H1 (cell line): Measurements from ENCODE around the gene ZFAND3. TPM values are rescaled to one million over a fixed set of nuclear protein-coding genes. Genes with fewer than 3 reads are reported as not detected.

Experiments
- ATF3 ChIP-seq: IDR thresholded peaks from 2 replicates; pipeline ENCODE4 v1.6.1; 2011; ENCODE audit warnings: low read depth, mild to moderate bottlenecking, low read length; ENCODE audit not compliant: insufficient read depth
- HDAC6 ChIP-seq: IDR thresholded peaks from one replicate; pipeline ENCODE4 v1.7.1; 2012; ENCODE audit warnings: low read depth, mild to moderate bottlenecking, inconsistent platforms, low read length, moderate library complexity
- KDM4A ChIP-seq: IDR thresholded peaks from one replicate; pipeline ENCODE4 v1.7.1; 2012; ENCODE audit warnings: low read depth, mild to moderate bottlenecking, moderate library complexity, low read length, inconsistent platforms; ENCODE audit not compliant: severe bottlenecking
- KDM5A ChIP-seq: fragments of 200-600 bp; IDR thresholded peaks from 2 replicates; pipeline ENCODE4 v1.7.1; 2012; ENCODE audit warnings: mild to moderate bottlenecking, low read length, inconsistent platforms, mixed read lengths
- PHF8 ChIP-seq: fragments of 200-600 bp; sonication (generic); conservative IDR thresholded peaks from 2 replicates; pipeline ENCODE4 v1.7.1; 2012; ENCODE audit warnings: low read depth, mild to moderate bottlenecking, inconsistent platforms, low read length, moderate library complexity
- POU5F1 ChIP-seq: IDR thresholded peaks from 2 replicates; pipeline ENCODE4 v1.6.1; 2011; ENCODE audit warnings: low read depth, mild to moderate bottlenecking, low read length, moderate library complexity
- SIN3A ChIP-seq, 2 experiments: IDR thresholded peaks in 1 of 2; conservative IDR thresholded peaks in 1 of 2; 2 replicates each; pipeline ENCODE4 v1.6.1; 2011 to 2012; ENCODE audit warnings: low read length in 2 of 2, improper control_type of control experiment in 1 of 2, low read depth in 1 of 2, mild to moderate bottlenecking in 1 of 2
- SP1 ChIP-seq: IDR thresholded peaks from 2 replicates; pipeline ENCODE4 v1.6.1; 2011; ENCODE audit warnings: low read depth, low read length
- TAF7 ChIP-seq: optimal IDR thresholded peaks from 2 replicates; pipeline ENCODE3; 2011; ENCODE audit warnings: low read depth, mild to moderate bottlenecking, inconsistent platforms, low read length, moderate library complexity, borderline replicate concordance
- TBP ChIP-seq: IDR thresholded peaks from 2 replicates; pipeline ENCODE4 v1.6.1; 2011; ENCODE audit warnings: low read depth, low read length, improper control_type of control experiment
- YY1 ChIP-seq: IDR thresholded peaks from 2 replicates; pipeline ENCODE4 v1.6.1; 2011; ENCODE audit warnings: low read depth, mild to moderate bottlenecking, low read length
- polyA plus RNA-seq, 7 experiments: library from polyadenylated mRNA; depleted of rRNA in 3 of 7; stranded (reverse) in 5 of 7; unstranded in 2 of 7; fragments of >200 nt in 5 of 7; fragments of 200-250 nt in 2 of 7; gene quantifications; 1 replicate in 5 of 7; 2 replicates in 1 of 7; 4 replicates in 1 of 7; pipeline versions ENCODE4 v1.2.1 to v1.2.3, GENCODE V29; 2011 to 2013; ENCODE audit warnings: missing spikeins in 2 of 7, mixed read lengths in 2 of 7
- total RNA-seq: library from RNA; stranded (reverse); fragmentation: NEBNext Ultra II Directional; extraction: Animal tissue kit (Norgen Biotek cat#: 25700); gene quantifications from 2 replicates; pipeline ENCODE4 v1.2.1, GENCODE V29; 2021
- TF ChIP-seq, protein P1 (sequence below): fragments of 300-600 bp; sonication (generic); IDR thresholded peaks from 2 replicates; pipeline ENCODE4 v1.7.1; 2012; ENCODE audit warnings: low read length, moderate library complexity, mild to moderate bottlenecking, inconsistent platforms; ENCODE audit not compliant: insufficient replicate concordance

The ZFAND3 gene
- total and polyA plus RNA-seq, 2 of the 8 experiments (the other 6 are each of a cell fraction or from before 2014, with no cell fraction given) = 13.0 to 51.3 TPM

DNA sequence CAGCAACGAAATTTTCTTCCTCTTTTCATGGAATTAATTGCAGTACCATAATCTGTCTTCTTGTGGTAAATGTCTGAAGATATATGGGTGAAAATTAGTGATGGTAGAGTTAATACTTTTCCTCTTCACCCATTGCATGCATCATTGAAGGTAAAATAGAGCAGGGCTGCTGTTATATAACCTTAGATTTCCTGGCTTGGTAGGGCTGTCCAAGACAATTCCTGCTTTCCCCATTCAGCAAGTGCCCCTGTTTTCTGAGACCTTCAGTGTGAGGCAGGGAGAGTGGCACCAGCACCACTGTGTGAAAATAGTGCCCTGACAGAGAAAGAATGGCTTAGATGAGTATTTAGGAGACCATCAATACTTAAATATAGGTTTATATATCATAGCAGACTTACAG, 202.0 kb downstream of the ZFAND3 start (continued):
- TF ChIP-seq, protein P1, sequence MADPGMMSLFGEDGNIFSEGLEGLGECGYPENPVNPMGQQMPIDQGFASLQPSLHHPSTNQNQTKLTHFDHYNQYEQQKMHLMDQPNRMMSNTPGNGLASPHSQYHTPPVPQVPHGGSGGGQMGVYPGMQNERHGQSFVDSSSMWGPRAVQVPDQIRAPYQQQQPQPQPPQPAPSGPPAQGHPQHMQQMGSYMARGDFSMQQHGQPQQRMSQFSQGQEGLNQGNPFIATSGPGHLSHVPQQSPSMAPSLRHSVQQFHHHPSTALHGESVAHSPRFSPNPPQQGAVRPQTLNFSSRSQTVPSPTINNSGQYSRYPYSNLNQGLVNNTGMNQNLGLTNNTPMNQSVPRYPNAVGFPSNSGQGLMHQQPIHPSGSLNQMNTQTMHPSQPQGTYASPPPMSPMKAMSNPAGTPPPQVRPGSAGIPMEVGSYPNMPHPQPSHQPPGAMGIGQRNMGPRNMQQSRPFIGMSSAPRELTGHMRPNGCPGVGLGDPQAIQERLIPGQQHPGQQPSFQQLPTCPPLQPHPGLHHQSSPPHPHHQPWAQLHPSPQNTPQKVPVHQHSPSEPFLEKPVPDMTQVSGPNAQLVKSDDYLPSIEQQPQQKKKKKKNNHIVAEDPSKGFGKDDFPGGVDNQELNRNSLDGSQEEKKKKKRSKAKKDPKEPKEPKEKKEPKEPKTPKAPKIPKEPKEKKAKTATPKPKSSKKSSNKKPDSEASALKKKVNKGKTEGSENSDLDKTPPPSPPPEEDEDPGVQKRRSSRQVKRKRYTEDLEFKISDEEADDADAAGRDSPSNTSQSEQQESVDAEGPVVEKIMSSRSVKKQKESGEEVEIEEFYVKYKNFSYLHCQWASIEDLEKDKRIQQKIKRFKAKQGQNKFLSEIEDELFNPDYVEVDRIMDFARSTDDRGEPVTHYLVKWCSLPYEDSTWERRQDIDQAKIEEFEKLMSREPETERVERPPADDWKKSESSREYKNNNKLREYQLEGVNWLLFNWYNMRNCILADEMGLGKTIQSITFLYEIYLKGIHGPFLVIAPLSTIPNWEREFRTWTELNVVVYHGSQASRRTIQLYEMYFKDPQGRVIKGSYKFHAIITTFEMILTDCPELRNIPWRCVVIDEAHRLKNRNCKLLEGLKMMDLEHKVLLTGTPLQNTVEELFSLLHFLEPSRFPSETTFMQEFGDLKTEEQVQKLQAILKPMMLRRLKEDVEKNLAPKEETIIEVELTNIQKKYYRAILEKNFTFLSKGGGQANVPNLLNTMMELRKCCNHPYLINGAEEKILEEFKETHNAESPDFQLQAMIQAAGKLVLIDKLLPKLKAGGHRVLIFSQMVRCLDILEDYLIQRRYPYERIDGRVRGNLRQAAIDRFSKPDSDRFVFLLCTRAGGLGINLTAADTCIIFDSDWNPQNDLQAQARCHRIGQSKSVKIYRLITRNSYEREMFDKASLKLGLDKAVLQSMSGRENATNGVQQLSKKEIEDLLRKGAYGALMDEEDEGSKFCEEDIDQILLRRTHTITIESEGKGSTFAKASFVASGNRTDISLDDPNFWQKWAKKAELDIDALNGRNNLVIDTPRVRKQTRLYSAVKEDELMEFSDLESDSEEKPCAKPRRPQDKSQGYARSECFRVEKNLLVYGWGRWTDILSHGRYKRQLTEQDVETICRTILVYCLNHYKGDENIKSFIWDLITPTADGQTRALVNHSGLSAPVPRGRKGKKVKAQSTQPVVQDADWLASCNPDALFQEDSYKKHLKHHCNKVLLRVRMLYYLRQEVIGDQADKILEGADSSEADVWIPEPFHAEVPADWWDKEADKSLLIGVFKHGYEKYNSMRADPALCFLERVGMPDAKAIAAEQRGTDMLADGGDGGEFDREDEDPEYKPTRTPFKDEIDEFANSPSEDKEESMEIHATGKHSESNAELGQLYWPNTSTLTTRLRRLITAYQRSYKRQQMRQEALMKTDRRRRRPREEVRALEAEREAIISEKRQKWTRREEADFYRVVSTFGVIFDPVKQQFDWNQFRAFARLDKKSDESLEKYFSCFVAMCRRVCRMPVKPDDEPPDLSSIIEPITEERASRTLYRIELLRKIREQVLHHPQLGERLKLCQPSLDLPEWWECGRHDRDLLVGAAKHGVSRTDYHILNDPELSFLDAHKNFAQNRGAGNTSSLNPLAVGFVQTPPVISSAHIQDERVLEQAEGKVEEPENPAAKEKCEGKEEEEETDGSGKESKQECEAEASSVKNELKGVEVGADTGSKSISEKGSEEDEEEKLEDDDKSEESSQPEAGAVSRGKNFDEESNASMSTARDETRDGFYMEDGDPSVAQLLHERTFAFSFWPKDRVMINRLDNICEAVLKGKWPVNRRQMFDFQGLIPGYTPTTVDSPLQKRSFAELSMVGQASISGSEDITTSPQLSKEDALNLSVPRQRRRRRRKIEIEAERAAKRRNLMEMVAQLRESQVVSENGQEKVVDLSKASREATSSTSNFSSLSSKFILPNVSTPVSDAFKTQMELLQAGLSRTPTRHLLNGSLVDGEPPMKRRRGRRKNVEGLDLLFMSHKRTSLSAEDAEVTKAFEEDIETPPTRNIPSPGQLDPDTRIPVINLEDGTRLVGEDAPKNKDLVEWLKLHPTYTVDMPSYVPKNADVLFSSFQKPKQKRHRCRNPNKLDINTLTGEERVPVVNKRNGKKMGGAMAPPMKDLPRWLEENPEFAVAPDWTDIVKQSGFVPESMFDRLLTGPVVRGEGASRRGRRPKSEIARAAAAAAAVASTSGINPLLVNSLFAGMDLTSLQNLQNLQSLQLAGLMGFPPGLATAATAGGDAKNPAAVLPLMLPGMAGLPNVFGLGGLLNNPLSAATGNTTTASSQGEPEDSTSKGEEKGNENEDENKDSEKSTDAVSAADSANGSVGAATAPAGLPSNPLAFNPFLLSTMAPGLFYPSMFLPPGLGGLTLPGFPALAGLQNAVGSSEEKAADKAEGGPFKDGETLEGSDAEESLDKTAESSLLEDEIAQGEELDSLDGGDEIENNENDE = no peak
- TF ChIP-seq PHF8 (no peak), KDM4A (no peak), TBP (no peak), TAF7 (no peak), POU5F1 (no peak), ATF3 (no peak), SIN3A (conservative IDR thresholded peaks at IDR 0.05 in 1 of 2, IDR thresholded peaks at IDR 0.05 in 1 of 2; ENCODE audit: low read depth in 1 of 2, low read length in 2 of 2) (no peak), YY1 (no peak), HDAC6 (no peak), SP1 (no peak), KDM5A (no peak)
